Sigmoid colon (tissue), 7 donors: ENCODE data around the gene DENND4A. TPM values are rescaled to one million over a fixed set of nuclear protein-coding genes. Genes with fewer than 3 reads are reported as not detected.

Source experiments
- DNase-seq: peaks from one replicate; pipeline ENCODE4 v3.0.0-alpha.2; 2019
- H3K27ac ChIP-seq, 4 donors: fragments of 200-600 bp; sonication (generic); one replicate each; pipeline ENCODE4 v1.5.1; 2016 to 2019; ENCODE audit warnings: mild to moderate bottlenecking in 1 of 4
- H3K27me3 ChIP-seq, 3 donors: fragments of 200-600 bp; sonication (generic); one replicate each; pipeline ENCODE4 v1.5.1; 2019; ENCODE audit warnings: mild to moderate bottlenecking in 1 of 3
- H3K36me3 ChIP-seq, 4 donors: fragments of 200-600 bp; sonication (generic); one replicate each; pipeline ENCODE4 v1.5.1; 2016 to 2019
- H3K4me1 ChIP-seq, 4 donors: fragments of 200-600 bp; sonication (generic); one replicate each; pipeline ENCODE4 v1.5.1; 2017 to 2019
- H3K4me3 ChIP-seq, 4 donors: fragments of 200-600 bp; sonication (generic); one replicate each; pipeline ENCODE4 v1.5.1; 2017 to 2019; ENCODE audit warnings: mild to moderate bottlenecking in 2 of 4, moderate library complexity in 1 of 4
- H3K9me3 ChIP-seq, 4 donors: fragments of 200-600 bp in 3 of 4; sonication (generic) in 3 of 4; one replicate each; pipeline versions ENCODE4 v1.5.1 to v1.6.1; 2013 to 2019
- EP300 ChIP-seq, 4 donors: sonication (generic); formaldehyde crosslinking; IDR thresholded peaks; one replicate each; pipeline ENCODE4 v1.6.1; 2017; ENCODE audit warnings: antibody characterized with exemption in 4 of 4
- POLR2A ChIP-seq, 2 donors: fragments of 450-650 bp; IDR thresholded peaks; one replicate each; pipeline ENCODE4 v1.6.1; 2016; ENCODE audit warnings: antibody characterized with exemption in 2 of 2, mild to moderate bottlenecking in 2 of 2, moderate library complexity in 2 of 2
- POLR2AphosphoS5 ChIP-seq, 4 donors: sonication (generic); formaldehyde crosslinking; IDR thresholded peaks; one replicate each; pipeline ENCODE4 v1.6.1; 2017; ENCODE audit warnings: antibody characterized with exemption in 4 of 4
- WGBS, 2 donors: extraction: QIAGEN DNeasy Blood & Tissue Kit; methylation state at CpG; one replicate each; pipeline ENCODE4 v1.1.7; 2013; 5-methylcytosine and 5-hydroxymethylcytosine counted together
- intact Hi-C: fragments of 100-400 bp; cut with DNase I; formaldehyde crosslinking; loops from one replicate; pipeline ENCODE4 v1.15.1; 2023
- polyA plus RNA-seq, 3 donors: library from polyadenylated mRNA; stranded (reverse); fragments of 200-250 nt; gene quantifications; one replicate each; pipeline ENCODE4 v1.2.3, GENCODE V29; 2013
- total RNA-seq, 4 donors: library from RNA; depleted of rRNA; stranded (reverse); fragments of >200 nt; gene quantifications; one replicate each; pipeline ENCODE4 v1.1.0, GENCODE V29; 2016
- TF ChIP-seq, protein P1 (sequence below), 4 experiments: fragments of 450-650 bp in 3 of 4; fragments of 200-600 bp in 1 of 4; IDR thresholded peaks; one replicate each; pipeline ENCODE4 v1.5.1; 2016 to 2019; ENCODE audit warnings: antibody characterized with exemption in 4 of 4, mild to moderate bottlenecking in 3 of 4, moderate library complexity in 2 of 4
- donor health status: healthy with polysubstance abuse.
- donor health status: Bipolar disorder and iron deficiency.
- donor health status: healthy.

The DENND4A gene
- total and polyA plus RNA-seq, 7 donors, result 2.4 to 46.1 (median 29.3) TPM

- TF ChIP-seq POLR2A (IDR thresholded peaks at IDR 0.05), result no peak
- Histone ChIP-seq H3K4me3 (no peak overlapping the region), H3K27ac (no peak overlapping the region), H3K4me1 (no peaks in the 10 kb centered on the region), H3K36me3 (peaks cover 0 to 54% (median 2%) of the 10 kb centered on the region in 4 donors), H3K9me3 (no peaks in the 10 kb centered on the region), H3K27me3 (no peaks in the 10 kb centered on the region)
- 92 to 94% methylated on average over 1 of the region's 1 CpG for WGBS, 2 donors
- no peak for DNase-seq
- intact Hi-C loops, result no loop called here
Measured at GRCh38 chr15:65655026-65655425, 137.1 kb downstream of the DENND4A start.

GRCh38 chr15:65653801-65654521 lies 138.1 kb downstream of the DENND4A start:
- DNase-seq, result no peak
- Histone ChIP-seq H3K4me1 (no peaks in the 10 kb centered on the region), H3K4me3 (no peak overlapping the region), H3K36me3 (peaks cover 0 to 44% (median 2%) of the 10 kb centered on the region in 4 donors), H3K9me3 (no peaks in the 10 kb centered on the region), H3K27ac (no peak overlapping the region), H3K27me3 (no peaks in the 10 kb centered on the region)
- 87 to 92% methylated on average over 5 of the region's 5 CpGs for WGBS, 2 donors
- intact Hi-C loops, result no loop called here
- TF ChIP-seq EP300 (IDR thresholded peaks at IDR 0.05) (no peak), POLR2A (IDR thresholded peaks at IDR 0.05) (no peak), POLR2AphosphoS5 (IDR thresholded peaks at IDR 0.05) (no peak)
- TF ChIP-seq, protein P1, sequence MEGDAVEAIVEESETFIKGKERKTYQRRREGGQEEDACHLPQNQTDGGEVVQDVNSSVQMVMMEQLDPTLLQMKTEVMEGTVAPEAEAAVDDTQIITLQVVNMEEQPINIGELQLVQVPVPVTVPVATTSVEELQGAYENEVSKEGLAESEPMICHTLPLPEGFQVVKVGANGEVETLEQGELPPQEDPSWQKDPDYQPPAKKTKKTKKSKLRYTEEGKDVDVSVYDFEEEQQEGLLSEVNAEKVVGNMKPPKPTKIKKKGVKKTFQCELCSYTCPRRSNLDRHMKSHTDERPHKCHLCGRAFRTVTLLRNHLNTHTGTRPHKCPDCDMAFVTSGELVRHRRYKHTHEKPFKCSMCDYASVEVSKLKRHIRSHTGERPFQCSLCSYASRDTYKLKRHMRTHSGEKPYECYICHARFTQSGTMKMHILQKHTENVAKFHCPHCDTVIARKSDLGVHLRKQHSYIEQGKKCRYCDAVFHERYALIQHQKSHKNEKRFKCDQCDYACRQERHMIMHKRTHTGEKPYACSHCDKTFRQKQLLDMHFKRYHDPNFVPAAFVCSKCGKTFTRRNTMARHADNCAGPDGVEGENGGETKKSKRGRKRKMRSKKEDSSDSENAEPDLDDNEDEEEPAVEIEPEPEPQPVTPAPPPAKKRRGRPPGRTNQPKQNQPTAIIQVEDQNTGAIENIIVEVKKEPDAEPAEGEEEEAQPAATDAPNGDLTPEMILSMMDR (IDR thresholded peaks at IDR 0.05), result no peak

DNA sequence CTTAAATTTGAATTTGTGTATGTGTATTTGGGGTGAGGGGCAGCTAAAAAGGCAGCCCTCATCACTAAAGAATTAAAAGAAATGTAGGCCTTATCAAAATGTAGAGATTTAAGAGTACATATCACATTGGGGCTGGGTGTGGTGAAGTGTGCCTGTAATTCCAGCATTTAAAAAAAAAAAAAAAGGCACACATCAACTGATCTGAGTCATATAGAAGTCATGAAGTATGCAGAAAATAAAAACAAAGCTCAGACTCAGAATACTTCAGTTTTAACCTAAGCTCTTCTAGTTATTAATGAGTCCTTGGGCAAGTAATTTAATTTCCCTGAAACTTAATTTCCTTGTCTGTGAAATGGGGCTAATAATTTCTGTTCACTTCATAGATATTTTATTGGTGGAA lies 138.8 kb downstream of the DENND4A start:
- TF ChIP-seq POLR2A (IDR thresholded peaks at IDR 0.05), result no peak
- no peak for TF ChIP-seq POLR2AphosphoS5 (IDR thresholded peaks at IDR 0.05)
- TF ChIP-seq, protein P1 (IDR thresholded peaks at IDR 0.05), result no peak
- no peak for TF ChIP-seq EP300 (IDR thresholded peaks at IDR 0.05)
- Histone ChIP-seq H3K4me3 (no peak overlapping the region), H3K4me1 (no peaks in the 10 kb centered on the region), H3K27ac (no peak overlapping the region), H3K27me3 (no peaks in the 10 kb centered on the region), H3K36me3 (peaks cover 0 to 38% (median 2%) of the 10 kb centered on the region in 4 donors), H3K9me3 (no peaks in the 10 kb centered on the region)
- no peak for DNase-seq
- intact Hi-C loops, result no loop called here

- Histone ChIP-seq H3K4me1 (no peaks in the 10 kb centered on the region), H3K27ac (no peak overlapping the region), H3K4me3 (no peak overlapping the region), H3K9me3 (no peaks in the 10 kb centered on the region), H3K36me3 (peaks cover 0 to 25% (median 2%) of the 10 kb centered on the region in 4 donors), H3K27me3 (no peaks in the 10 kb centered on the region)
- 85 to 87% methylated on average over 11 of the region's 11 CpGs for WGBS, 2 donors
- intact Hi-C loops, result no loop called here
- DNase-seq, result no peak
- TF ChIP-seq POLR2A (IDR thresholded peaks at IDR 0.05), result no peak
- no peak for TF ChIP-seq POLR2AphosphoS5 (IDR thresholded peaks at IDR 0.05)
- TF ChIP-seq EP300 (IDR thresholded peaks at IDR 0.05), result no peak
- TF ChIP-seq, protein P1 (IDR thresholded peaks at IDR 0.05), result no peak
Measured at GRCh38 chr15:65651831-65652749, 140.0 kb downstream of the DENND4A start.

DNA sequence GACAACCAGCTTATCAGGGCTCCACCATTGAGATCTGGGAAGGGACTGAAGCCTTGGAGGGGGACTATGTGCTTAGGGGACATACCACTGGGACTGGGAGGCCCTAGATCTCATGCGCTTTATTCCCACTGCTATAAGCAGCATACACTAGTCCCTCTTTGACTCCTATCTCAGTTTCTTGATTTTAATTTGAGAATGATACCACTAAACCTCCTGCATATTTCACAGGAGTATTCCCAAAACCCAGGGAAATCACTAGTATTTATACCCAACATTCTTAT lies 141.1 kb downstream of the DENND4A start:
- DNase-seq, result no peak
- H3K27ac ChIP-seq, result no peak overlapping the region

More for the DNA sequence above, 141.1 kb downstream of the DENND4A start:
- WGBS, 2 donors, result 97 to 100% methylated on average over 1 of the region's 1 CpG
- H3K36me3 ChIP-seq, result peaks cover 0 to 16% (median 2%) of the 10 kb centered on the region in 4 donors
- no peaks in the 10 kb centered on the region for H3K27me3 ChIP-seq
- no peaks in the 10 kb centered on the region for H3K9me3 ChIP-seq
- no peaks in the 10 kb centered on the region for H3K4me1 ChIP-seq
- no peak overlapping the region for H3K4me3 ChIP-seq
- intact Hi-C loops, result no loop called here
- TF ChIP-seq POLR2AphosphoS5 (IDR thresholded peaks at IDR 0.05) (no peak), POLR2A (IDR thresholded peaks at IDR 0.05) (no peak), EP300 (IDR thresholded peaks at IDR 0.05) (no peak)
- TF ChIP-seq, protein P1 (IDR thresholded peaks at IDR 0.05), result no peak
